ENCODE measurements around the gene FAM98C.
"Not testable (repeated sequence)": the region's sequence is repeated elsewhere in the genome, so short reads cannot be mapped to it uniquely, and the experiment has no call there.

FAM98C gene

DNA sequence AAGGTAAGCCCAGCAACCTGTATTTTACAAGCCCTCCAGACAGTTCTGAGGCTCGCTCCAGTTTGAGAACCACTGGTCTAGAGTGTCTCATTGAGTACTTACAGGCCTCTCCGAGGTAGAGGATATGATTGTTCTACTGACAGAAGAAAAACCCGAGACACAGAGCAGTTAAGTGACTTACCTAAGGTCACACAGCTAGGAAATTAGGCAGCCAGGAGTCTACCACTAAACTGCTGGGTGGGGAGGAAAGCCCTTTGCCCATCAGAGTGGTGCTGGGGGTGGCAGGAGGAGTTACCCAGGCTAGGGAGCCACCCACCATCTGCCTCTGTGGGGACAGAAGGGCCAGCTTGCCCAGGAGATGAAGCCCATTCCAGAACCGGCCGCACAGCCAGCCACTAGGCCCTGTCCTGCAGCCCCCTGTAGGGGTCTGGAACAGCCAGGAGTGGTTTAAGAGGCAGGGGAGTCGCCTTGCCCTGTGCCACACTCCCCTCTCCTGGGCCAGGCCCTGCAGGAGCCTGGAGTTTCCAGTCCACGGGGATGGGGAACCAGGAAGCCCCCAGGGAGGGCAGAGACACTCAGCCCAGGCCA is 22.4 kb downstream of the FAM98C start:
- peak overlapping the region; percentile 54 for H3K4me3 Mint-ChIP-seq
- peaks cover 25% of the 10 kb centered on the region for H3K4me1 Mint-ChIP-seq
- no peaks in the 10 kb centered on the region for H3K9me3 Mint-ChIP-seq
- no peaks in the 10 kb centered on the region for H3K36me3 Mint-ChIP-seq
- H3K27me3 Mint-ChIP-seq, result peaks cover 2% of the 10 kb centered on the region
- H3K27ac Mint-ChIP-seq, result no peak overlapping the region

DNA sequence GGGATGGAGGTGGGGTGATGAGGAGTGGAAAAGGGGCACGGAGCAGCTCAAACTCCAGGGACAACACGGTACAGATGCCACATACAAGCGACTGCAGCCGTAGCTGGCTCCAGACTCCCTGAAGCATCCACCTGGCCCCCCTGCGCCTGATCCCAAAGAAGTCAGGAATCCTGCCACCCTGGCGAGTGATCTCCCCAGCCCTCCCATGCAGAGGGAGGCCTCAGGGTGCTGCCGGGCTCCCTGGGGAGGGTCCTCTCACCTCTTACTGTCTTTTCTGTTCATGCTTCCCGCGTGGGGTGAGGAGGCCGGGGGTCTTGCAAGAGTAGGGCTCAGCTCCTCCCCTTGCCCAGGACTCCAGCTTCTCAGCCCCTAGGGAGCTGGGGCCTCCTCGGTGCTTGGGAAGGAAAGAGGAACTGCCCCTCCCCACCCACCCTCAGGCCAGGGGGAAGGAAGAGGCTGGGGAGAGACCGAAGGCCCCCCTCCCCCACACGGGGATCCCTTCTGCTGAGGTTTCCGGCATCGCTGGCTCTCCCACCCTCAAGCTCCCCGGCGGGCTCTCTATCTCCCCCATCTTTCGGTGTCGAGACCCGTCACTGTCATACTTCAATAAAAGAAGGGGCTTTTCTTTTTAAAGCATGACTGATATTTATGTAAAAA is 23.0 kb downstream of the FAM98C start, which contains the start of gene RASGRP4:
TSS of gene RASGRP4 (minus strand) at position 410 of the 657 bp plus-strand sequence. CDS start at position 282, 128 bp downstream.
- peaks cover 25% of the 10 kb centered on the region for H3K4me1 Mint-ChIP-seq
- H3K36me3 Mint-ChIP-seq, result no peaks in the 10 kb centered on the region
- H3K4me3 Mint-ChIP-seq, result peak within 1 kb of the TSS; percentile 54
- H3K9me3 Mint-ChIP-seq, result no peaks in the 10 kb centered on the region
- peaks cover 2% of the 10 kb centered on the region for H3K27me3 Mint-ChIP-seq
- H3K27ac Mint-ChIP-seq, result peak within 1 kb of the TSS; percentile 55

DNA sequence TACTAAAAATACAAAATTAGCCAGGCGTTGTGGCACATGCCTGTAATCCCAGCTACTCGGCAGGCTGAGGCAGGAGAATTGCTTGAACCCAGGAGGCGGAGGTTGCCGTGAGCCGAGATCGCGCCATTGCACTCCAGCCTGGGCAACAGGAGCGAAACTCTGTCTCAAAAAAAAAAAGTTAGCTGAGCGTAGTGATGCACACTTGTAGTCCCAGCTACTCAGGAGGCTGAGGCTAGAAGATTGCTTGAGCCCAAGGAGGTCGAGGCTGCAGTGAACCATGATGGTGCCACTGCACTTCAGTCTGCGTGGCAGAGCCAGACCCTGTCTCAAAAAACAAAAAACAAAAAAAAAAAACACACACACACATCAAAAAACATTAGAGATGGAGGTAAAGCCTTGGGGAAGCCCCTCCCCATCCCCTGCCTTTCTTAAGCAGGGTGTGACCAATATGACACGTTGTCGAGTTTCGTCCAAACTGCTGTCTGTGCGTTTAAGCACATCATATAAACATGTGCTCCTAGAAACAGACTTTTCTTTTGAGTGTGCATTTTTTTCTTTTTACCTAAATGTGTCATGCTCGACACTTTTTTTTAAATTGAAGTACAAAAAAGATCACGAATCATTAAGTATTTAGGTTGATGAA is 24.3 kb downstream of the FAM98C start:
- Mint-ChIP-seq H3K4me1 (peaks cover 25% of the 10 kb centered on the region), H3K27ac (peak overlapping the region; percentile 87)
- not testable (repeated sequence) for H3K27me3 Mint-ChIP-seq, H3K36me3 Mint-ChIP-seq, H3K4me3 Mint-ChIP-seq, H3K9me3 Mint-ChIP-seq

DNA sequence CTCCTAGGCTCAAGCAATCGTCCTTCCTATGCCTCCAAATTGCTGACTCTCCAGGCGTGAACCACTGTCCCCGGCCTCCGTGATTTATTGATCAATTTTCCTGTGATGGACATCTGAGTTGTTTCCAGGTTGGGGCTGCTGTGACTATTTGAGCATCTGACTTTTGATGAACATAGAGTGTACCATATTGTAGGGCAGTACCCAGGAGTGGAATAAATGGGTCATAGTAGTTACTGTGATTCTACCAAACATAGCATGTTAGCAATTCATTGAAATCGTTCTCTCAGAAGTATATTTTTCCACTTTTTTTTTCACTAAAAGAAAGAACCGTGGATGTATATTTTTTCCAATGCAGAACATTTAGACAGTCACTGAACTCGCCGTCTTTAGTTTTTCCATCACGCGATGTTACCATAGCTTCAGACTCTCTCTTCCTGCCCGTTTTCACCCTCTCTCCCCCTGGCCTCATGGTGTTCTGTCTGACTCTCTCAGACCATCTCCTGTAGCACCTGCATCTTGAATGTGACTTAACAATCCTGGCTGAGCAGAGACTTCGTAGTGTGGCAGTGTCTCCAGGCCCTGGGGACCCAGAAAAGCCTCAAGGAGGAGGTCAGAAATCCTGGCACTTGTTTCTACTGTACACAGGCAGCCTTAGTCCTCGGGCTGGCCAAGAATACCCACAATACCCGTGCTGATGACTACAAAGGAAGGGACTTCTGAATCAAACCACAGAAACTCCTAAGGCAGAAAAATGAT is 26.3 kb downstream of the FAM98C start:
- Mint-ChIP-seq H3K36me3 (no peaks in the 10 kb centered on the region), H3K9me3 (no peaks in the 10 kb centered on the region), H3K4me3 (peak overlapping the region; percentile 27), H3K27ac (peak overlapping the region; percentile 98), H3K27me3 (peaks cover 5% of the 10 kb centered on the region), H3K4me1 (peaks cover 32% of the 10 kb centered on the region)

DNA sequence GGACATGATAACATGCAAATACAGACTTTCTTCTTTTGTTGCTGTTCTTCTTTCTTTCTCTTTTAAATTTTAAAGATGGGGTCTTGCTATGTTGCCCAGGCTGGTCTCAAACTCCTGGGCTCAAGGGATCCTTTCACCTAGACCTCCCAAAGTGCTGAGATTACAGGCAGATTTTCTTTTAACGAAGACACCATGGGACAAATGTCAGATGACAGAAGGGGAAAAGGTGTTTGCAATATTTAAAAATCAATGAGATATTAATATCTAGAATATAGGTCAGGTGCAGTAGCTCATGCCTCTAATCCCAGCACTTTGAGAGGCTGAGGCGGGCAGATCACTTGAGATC is 26.9 kb downstream of the FAM98C start:
- peak overlapping the region; percentile 98 for H3K27ac Mint-ChIP-seq
- H3K36me3 Mint-ChIP-seq, result no peaks in the 10 kb centered on the region
- H3K4me1 Mint-ChIP-seq, result peaks cover 35% of the 10 kb centered on the region
- H3K4me3 Mint-ChIP-seq, result no peak overlapping the region
- H3K9me3 Mint-ChIP-seq, result no peaks in the 10 kb centered on the region
- peaks cover 7% of the 10 kb centered on the region for H3K27me3 Mint-ChIP-seq

DNA sequence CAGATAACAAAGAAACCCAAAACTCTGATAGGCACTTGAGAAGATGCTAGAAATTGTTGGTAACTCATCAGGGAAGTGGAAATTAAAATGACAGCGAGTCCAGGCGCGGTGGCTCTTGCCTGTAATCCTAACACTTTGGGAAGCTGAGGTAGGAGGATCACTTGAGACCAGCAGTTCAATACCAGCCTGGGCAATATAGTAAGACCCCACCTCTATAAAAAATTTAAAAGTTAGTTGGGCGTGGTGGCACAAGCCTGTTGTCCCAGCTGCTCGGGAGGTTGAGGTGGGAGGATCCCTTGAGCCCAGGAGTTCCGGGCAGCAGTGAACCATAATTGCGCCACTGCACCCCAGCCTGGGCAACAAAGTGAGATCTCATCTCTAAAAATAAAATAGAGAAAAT is 28.0 kb downstream of the FAM98C start:
- peaks cover 31% of the 10 kb centered on the region for H3K4me1 Mint-ChIP-seq
- no peak overlapping the region for H3K27ac Mint-ChIP-seq
- no peaks in the 10 kb centered on the region for H3K36me3 Mint-ChIP-seq
- H3K27me3 Mint-ChIP-seq, result peaks cover 10% of the 10 kb centered on the region
- H3K4me3 Mint-ChIP-seq, result no peak overlapping the region
- no peaks in the 10 kb centered on the region for H3K9me3 Mint-ChIP-seq

DNA sequence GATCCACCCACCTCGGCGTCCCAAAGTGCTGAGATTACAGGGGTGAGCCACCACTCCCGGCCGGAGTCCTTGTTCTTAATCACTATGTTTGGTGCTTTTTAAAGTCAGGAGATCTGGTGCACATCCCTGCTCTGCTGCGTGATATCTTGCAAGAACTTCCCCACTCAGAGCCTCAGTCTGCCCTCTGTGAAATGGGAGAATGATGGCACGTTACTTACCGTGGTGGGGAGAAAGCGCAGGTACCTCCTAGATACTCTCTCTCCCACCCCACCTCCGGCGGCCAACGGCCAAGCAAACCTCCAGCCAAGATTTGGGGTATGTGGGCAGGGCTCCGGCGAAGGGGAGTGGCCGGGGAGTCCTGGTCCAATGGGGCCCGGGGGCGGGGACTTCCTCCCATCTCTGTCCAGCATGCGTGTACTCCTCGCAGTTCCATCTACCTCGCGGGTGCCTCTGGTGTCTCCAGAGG is 30.4 kb downstream of the FAM98C start, which contains the start of gene RYR1:
TSS of gene RYR1 (plus strand) at position 424 of the 466 bp plus-strand sequence. CDS start 139 bp downstream, outside the sequence.
- Mint-ChIP-seq H3K36me3 (no peaks in the 10 kb centered on the region), H3K27ac (no peak within 1 kb of the TSS), H3K27me3 (peaks cover 14% of the 10 kb centered on the region), H3K4me1 (peaks cover 19% of the 10 kb centered on the region), H3K4me3 (peak within 1 kb of the TSS; percentile 62), H3K9me3 (no peaks in the 10 kb centered on the region)

DNA sequence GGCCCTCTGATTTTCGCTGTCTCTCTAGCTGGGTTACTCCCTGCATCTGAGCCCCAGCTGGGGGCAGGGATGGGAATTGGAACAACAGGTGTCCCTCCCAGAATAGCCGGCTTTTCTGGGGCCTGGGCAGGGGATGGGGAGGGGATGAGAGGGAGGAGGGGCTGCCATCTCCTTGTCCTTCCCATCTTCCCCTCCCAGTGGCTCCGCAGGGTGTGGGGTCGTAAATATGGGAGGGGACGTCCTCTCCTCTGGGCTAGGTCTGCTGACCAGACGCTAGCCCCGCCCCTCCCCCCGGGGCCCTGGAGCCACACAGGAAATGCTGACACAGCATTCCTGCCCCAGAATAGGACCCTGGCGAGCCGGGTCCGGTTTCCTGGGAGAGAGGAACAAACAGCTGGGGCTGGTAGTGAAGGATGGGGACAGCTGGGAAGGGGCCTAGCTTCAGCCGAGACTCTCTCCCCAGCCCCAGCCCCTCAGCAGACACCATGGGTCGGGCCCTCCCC is 31.7 kb downstream of the FAM98C start:
- H3K9me3 Mint-ChIP-seq, result no peaks in the 10 kb centered on the region
- H3K27ac Mint-ChIP-seq, result no peak overlapping the region
- H3K4me3 Mint-ChIP-seq, result peak overlapping the region; percentile 62
- peaks cover 14% of the 10 kb centered on the region for H3K27me3 Mint-ChIP-seq
- H3K4me1 Mint-ChIP-seq, result peaks cover 10% of the 10 kb centered on the region
- H3K36me3 Mint-ChIP-seq, result no peaks in the 10 kb centered on the region

DNA sequence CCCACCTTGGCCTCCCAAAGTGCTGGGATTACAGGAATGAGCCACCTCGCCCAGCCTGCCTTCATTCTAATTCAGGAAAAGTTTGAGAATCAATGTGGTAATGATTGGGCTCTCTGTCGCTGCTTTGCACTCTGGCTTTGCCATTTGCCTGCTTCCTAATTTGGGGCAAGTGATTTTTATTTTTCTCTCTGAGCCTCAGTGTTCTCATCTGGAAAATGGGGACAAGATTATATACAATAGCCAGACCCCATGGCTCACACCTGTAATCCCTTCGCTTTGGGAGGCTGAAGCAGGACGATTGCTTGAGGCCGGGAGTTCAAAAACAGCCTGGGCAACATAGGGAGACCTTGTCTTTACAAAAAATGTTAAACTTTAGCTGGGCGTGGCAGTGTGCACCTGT is 34.4 kb downstream of the FAM98C start:
- Mint-ChIP-seq H3K4me3 (no peak overlapping the region), H3K27me3 (peaks cover 15% of the 10 kb centered on the region), H3K36me3 (no peaks in the 10 kb centered on the region), H3K27ac (no peak overlapping the region), H3K9me3 (no peaks in the 10 kb centered on the region), H3K4me1 (peaks cover 10% of the 10 kb centered on the region)

DNA sequence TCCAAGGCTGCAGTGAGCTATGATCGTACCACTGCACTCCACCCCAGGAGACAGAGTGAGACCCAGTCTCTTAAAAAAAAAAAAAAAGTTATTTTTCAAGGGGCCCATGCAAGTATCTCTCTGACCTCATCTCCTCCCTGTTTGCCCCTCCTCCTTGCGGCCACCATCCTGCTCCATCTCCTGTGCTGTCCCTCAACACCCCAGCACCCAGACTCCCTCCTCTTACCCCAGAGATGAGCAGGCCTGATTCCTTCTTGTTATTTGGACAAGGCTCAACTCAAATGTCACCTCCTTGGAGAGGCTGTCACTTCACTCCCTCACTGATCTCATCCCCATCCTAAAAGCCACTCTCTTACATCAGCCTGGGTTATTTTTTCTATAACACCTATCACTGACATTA is 35.0 kb downstream of the FAM98C start:
- H3K36me3 Mint-ChIP-seq, result no peaks in the 10 kb centered on the region
- no peak overlapping the region for H3K4me3 Mint-ChIP-seq
- peaks cover 15% of the 10 kb centered on the region for H3K27me3 Mint-ChIP-seq
- peaks cover 10% of the 10 kb centered on the region for H3K4me1 Mint-ChIP-seq
- H3K9me3 Mint-ChIP-seq, result no peaks in the 10 kb centered on the region
- H3K27ac Mint-ChIP-seq, result no peak overlapping the region

DNA sequence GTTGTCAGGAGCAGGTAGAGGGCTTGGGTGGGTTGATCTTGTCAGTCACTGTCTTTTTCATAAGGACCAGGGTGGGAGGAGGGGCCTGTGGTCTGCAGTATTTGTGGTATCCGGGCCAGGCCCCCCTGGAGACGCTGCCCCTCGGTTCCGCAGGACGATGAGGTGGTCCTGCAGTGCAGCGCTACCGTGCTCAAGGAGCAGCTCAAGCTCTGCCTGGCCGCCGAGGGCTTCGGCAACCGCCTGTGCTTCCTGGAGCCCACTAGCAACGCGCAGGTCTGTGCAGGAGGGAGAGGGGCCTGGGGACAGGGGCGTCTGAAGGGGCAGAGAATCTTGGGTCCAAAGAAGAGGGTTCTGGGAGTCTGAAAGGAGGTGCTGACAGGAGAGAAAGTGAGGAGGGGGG is 37.7 kb downstream of the FAM98C start:
- no peak overlapping the region for H3K4me3 Mint-ChIP-seq
- H3K27me3 Mint-ChIP-seq, result peaks cover 7% of the 10 kb centered on the region
- no peak overlapping the region for H3K27ac Mint-ChIP-seq
- H3K4me1 Mint-ChIP-seq, result no peaks in the 10 kb centered on the region
- H3K36me3 Mint-ChIP-seq, result peaks cover 4% of the 10 kb centered on the region
- H3K9me3 Mint-ChIP-seq, result no peaks in the 10 kb centered on the region

DNA sequence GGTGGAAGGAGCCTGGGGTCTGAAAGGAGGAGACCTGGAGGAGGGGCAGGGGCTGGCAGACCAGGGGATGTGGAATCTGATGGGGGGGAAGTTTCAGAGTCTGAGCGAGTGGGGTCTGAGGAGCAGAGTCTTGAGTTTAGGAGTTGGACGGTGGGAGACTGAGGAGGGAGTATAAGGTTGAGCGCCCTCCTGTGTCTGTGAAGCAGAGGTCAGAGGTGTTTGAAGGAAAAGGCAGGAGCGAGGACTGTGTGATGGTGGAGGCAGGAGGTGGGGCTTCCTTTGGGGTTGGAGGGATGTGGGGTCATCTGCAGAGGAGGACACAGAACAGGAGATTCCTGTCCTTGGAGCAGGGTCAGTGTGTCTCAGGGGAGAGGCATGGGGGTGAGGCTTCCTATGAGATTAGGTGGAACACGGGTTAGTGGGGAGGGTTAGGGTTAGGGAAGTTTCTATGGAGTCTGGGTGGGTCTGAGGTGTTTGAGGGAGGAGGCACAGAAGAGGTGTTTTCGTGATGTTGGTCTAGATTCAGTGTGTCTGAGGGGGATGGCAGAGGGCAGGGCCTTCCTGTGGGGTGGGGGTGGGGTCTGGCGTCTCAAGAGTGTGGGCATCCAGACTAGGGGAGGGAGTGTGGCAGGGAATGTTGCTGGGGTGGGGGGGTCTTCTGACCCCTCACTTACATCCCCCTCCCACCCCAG is 38.9 kb downstream of the FAM98C start:
- Mint-ChIP-seq H3K4me1 (no peaks in the 10 kb centered on the region), H3K27me3 (peaks cover 5% of the 10 kb centered on the region), H3K36me3 (peaks cover 4% of the 10 kb centered on the region), H3K4me3 (no peak overlapping the region), H3K27ac (no peak overlapping the region), H3K9me3 (no peaks in the 10 kb centered on the region)

DNA sequence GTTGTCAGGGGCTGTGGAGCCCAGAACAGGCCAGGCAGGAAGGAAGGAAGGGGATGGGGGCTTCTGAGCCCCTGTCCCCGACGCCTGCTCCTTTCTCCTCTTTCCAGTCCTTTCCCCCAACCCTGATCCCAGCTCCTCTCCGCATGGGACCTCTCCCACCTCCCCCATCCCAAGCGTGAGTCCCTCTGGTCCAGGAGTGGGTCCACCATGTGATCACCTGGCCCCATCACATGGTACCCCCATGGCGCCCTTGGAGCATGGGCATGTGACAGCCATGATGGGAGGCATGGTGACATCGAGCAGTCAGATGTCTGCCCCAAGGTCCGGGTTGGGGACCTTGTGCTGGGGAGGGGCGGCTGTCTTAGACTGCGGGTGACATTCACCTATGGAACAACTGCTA is 39.8 kb downstream of the FAM98C start:
- no peaks in the 10 kb centered on the region for H3K4me1 Mint-ChIP-seq
- no peaks in the 10 kb centered on the region for H3K9me3 Mint-ChIP-seq
- H3K27ac Mint-ChIP-seq, result no peak overlapping the region
- peaks cover 4% of the 10 kb centered on the region for H3K36me3 Mint-ChIP-seq
- H3K27me3 Mint-ChIP-seq, result peaks cover 5% of the 10 kb centered on the region
- H3K4me3 Mint-ChIP-seq, result no peak overlapping the region

DNA sequence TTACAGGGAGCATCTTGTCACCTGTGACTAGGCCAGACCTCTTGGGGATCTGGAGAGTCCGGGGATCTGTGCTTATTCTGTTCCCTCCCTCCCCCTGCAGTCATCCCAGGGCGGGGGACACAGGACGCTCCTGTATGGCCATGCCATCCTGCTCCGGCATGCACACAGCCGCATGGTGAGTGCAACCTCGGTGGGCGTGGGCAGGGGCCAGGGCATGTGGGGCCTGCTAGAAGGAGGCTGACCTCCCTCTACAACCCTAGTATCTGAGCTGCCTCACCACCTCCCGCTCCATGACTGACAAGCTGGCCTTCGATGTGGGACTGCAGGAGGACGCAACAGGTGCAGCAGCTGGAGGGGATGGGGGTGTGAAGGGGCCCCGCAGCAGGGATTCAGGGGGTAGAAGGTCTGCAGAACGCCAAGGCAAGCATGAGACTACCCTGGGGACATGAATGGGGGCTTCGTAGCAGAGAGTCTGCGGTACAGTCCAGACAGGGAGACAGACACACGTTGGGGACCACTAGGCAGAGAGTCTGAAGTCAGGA is 40.6 kb downstream of the FAM98C start:
- Mint-ChIP-seq H3K4me1 (no peaks in the 10 kb centered on the region), H3K9me3 (no peaks in the 10 kb centered on the region), H3K27ac (no peak overlapping the region), H3K4me3 (no peak overlapping the region), H3K27me3 (peaks cover 1% of the 10 kb centered on the region), H3K36me3 (peaks cover 4% of the 10 kb centered on the region)

DNA sequence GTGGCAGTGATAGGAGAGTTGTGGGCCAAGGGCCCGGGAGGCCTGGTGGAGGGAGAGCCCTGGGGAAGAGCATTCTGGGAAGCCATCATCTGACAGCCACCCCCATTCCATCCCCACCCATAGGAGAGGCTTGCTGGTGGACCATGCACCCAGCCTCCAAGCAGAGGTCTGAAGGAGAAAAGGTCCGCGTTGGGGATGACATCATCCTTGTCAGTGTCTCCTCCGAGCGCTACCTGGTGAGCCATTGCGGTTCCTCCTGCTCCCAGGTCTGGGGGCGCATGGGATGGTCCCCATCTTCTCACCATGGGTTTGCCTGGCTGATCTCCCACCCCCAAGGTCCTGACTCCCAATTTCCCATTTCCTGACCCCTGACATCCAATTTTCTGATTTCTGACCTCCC is 41.1 kb downstream of the FAM98C start:
- Mint-ChIP-seq H3K27me3 (peaks cover 1% of the 10 kb centered on the region), H3K4me3 (no peak overlapping the region), H3K27ac (no peak overlapping the region), H3K9me3 (no peaks in the 10 kb centered on the region), H3K4me1 (no peaks in the 10 kb centered on the region), H3K36me3 (peaks cover 4% of the 10 kb centered on the region)
